Measurements from ENCODE around the gene BUD31.

GRCh38 chr7:99402854-99403253 lies 5.9 kb upstream of the BUD31 start:
- no peak for TF ChIP-seq CTCF (IDR thresholded peaks at IDR 0.05)
- no peak for TF ChIP-seq POLR2A (IDR thresholded peaks at IDR 0.05)
